NCI-H146 treated with DMSO at 0.1 percent for 48 hours (cell line): ENCODE results near the gene SEC14L6.

Experiments used
- DNase-seq: peaks from one replicate; lab custom pipeline; 2025; ENCODE audit not compliant: unreplicated experiment; lab: John Stamatoyannopoulos, UW

Gene SEC14L6

DNA sequence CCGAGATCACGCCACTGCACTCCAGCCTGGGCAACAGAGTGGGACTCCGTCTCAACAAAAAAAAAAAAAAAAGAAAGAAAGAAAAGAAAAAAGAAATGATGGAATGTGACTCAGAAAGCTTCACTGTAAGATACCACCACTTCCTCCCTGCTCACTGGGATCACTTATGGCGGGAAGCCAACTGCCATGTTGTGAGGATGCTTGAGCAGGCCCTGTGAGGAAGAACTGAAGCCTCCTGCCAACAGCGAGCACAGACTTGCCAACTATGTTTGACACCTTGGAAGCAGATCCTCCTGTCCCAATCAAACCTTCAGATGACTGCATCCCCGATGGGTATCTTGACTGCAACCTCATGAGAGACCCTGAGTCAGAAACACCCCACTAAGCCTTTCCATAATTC is 8.3 kb downstream of the SEC14L6 start:
- no peak for DNase-seq

DNA sequence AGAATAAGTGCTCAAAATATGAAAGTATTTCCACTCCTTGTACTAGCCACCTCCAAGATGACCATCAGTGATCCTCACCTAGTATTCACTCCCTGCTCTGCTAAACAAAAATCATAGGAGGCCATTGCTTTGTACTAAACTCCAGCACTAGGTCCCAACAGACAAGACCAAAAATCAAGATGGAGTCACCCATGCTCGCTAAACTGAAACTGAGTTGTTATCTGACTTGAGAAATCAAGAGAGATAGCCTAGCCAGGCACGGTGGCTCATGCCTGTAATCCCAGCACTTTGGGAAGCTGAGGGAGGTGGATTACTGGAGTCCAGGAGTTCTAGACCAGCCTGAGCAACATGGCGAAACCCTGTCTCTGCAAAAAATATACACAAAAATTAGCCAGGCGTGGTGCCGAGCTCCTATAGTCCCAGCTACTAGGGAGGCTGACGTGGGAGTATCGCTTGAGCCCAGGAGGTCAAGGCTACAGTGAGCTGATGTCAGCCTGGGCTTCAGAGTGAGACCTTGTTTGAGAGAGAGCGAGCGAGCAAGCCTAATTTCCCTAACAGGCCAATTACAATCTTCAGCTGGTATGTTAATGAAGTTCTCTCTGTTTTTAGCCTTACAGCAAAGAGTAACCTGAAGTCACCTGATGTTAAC is 9.3 kb downstream of the SEC14L6 start:
- DNase-seq, result no peak

DNA sequence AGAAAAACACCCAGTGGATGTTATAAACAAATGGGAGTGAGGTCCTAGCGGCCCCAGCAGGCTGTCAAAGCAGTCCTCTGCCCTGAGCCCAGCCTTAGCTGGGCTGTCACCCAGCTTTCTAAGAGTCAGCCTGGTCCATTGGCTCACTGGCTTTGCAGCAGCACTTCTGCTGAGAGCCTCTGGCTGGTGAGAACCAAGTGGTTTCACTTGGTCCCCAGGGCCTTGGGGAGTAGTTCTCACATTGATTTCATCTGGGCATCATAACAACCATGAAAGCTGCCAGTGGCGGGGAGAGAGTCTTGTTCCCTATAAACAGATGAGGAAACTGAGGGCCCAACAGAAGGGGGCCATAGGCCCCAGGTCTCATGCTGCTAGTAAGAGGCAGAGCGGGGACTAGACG is 11.4 kb downstream of the SEC14L6 start:
- no peak for DNase-seq

DNA sequence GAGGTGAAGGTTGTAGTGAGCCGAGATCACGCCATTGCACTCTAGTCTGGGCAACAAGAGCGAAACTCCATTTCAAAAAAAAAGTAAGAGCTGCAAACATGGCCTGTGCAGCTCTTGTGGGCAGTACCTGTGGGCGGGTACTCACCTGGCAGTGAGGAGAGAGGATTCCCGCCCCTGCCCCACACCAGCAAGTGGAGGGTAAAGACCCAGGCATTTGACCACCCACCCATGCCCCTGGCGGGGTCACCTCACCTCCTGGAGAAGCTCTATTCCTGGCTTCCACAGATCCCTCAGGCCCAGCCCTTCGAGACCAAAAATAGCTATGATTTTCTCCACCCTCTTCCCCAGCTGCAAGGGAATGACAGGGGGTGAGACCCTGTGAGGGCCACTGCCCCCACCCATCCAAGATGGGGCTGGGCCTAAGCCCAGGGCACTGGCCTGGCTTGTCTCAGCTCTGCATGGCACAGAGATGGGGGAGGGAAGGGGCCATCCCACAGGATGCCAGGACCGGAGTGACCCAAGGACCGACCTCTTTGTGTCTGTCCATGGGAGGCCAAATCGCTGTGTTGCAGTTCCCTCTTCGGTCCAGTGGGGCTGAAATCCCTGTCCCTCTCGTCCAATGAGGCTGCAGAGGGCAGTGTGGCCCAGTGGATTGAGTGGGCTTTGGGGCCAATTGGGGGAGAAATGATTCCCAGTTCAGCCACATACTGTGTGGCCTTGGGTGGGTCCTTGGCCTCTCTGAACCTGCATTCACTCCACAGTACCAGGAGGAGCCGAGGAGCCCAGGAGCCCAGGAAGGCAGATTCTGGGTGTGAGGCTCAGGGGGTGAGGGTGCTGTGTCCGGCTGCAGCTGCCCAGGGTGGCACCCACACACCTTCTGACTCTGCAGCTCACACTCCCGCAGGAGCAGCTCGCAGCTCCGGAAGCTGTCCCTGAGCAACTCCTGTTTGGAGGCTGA is 14.6 kb downstream of the SEC14L6 start:
- no peak for DNase-seq

DNA sequence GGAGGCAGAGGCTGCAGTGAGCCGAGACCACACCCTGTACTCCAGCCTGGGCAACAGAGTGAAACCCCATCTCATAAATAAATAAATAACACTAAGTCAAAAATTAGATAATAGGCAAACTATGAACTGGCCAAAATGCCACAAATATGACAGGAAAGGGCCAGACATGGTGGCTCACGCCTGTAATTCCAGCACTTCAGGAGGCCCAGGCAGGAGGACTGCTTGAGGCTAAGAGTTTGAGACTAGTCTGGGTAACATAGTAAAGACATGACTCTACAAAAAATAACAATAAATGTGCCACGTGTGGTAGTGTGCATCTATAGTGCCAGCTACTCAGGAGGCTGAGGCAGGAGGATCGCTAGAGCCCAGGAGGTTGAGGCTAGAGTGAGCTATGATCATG is 19.9 kb downstream of the SEC14L6 start:
- no peak for DNase-seq

DNA sequence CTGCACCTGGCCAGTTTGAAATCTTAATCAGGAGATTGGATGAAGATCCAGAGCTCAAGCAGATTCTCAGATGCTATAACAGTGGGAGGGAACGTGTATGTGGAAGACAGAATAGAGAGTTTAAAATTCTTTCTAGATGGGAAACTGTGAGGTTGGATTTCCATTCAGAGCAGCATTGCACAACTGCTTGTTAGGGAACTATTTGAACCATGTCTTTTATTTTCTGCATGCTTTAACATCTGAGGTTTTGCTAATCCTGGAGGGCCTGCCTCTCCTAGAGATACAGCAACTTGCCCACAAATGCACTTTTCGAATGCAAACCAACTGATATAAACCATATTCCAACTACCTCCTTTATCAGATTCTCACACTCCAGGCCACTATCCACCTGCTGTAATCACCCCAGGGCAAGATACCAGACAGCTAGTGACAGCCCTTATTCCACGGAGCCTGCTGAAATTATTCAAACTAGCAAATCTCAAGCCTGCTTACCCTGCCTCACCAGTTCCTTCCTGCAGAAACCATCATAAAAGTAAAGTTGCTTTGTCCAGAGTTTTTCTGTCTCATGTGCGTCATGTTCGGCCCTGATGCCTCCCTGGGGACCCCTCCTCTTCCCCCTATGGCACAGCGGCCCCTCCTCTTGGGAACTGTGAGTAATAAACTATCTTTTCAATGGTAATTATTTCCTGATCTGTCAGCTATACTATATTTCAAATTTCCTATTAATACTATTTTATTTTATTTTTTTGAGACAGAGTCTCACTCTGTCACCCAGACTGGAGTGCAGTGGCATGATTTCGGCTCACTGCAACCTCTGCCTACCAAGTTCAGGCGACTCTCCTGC is 22.7 kb downstream of the SEC14L6 start:
- no peak for DNase-seq

DNA sequence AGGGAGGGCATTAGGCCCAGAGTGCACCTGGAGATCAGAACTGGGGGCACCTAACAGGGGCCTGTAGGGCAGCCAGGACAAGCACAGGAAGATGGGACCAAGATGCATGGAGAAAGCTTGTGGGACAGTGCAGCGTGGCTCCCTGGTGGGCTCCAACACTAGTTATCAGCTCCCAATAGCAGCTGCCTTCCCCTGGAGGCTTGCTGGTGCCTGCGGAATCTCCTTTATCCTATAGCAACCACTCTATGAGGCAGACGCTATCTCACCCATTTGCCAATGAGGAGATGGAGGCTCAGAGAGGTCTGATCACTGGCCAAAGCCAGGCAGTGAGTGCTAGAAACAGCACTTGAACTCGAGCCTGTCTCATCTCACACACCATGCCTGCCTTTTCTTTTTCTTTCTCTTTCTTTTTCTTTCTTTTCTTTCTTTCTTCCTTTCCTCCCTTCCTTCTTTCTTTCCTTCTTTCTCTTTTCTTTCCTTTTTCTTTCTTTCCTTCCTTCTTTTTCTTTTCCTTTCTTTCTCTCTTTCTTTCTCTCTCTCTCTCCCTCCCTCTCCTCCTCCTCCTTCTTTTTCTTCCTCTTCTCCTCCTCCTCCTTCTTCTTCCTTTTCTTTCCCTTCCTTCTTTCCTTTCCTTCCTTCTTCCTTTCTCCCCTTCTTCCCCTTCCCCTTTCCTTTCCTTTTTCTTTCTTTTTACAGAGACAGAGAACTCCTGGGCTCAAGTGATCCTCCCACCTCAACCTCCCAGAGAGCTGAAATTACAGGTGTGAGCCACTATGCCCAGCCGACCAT is 25.0 kb downstream of the SEC14L6 start:
- no peak for DNase-seq

DNA sequence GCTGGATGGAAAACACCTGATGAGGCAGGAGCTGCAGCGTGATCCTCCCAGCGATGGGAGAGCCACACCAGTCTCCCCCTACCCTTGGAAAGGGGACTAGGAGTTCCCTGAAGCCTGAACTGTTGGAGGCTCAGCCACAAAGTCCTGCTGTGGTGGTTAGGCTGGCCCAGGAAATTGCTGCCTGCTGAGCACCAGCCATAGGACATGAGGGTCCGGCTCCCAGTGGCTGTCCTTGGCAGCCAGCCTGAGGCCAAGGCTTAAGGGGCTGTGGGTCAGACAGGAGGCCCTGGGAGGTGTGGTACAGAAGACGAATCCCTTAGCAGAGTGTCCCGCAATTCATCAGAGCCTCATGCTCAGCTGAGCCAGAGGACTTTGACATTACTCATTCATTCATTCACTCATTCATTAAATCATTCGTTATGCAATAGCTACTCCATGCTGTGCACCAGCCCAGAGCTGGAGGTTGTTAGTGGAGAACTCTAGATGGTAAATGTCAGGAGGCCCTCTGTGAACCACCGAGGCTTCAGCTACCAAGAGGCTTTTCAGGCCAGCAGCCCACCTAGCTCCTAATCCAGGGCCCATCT is 26.6 kb downstream of the SEC14L6 start:
- DNase-seq, result no peak

DNA sequence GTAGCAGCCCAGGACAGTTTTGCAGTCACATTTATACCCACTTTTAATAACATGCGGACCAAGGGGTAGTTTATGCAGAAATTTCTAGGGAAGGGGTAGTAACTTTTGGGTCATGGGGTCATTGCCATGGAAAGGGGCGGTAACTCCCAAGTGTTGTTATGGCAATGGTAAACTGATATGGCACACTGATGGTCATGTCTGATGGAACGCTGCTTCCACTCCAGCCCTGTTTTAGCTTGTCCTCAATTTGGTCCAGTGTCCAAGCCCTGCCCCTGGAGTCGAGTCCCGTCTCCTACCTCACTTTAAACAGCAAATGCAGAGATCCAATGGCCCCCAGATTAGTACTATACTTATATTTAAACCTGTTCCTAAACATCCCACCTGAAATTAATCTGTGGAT is 29.8 kb downstream of the SEC14L6 start:
- no peak for DNase-seq

DNA sequence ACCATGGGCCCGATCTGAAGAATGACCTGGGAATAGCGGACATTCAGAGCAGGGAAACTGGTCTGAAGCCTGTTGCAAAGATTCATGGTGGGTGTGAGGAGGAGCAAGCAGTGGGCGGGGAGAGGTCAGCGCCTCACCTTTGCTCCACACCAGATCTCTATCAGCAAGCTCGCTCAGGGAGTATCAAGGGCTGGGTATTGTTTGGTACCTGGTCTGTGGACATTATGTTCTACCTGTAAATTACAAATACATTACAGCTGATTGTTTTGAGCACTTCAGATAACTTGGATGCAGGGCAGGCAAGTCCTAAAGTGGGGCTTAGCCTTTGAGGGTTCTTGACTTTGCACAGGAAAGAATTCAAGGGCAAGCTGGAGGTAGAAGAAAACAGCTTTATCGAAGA is 30.3 kb downstream of the SEC14L6 start:
- DNase-seq, result no peak

DNA sequence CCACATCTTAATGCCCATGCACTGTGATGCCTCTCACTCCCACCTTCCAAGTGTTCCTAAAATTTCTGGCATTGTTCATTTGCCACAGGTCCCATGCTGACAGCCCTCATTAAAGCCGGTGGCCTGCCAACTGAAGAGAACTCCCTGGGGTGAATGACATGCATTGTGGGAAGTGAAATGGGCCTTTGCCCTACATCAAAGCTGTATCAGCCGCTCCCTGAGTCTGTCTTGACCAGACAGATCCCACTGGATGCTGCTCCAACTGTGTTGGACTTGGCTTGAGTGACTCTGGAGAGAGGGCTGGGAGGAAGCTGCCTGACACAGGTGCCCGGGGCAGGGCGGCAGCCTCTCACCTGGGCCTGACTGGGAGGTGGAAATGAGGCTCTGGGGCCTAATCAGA is 32.3 kb downstream of the SEC14L6 start:
- no peak for DNase-seq

DNA sequence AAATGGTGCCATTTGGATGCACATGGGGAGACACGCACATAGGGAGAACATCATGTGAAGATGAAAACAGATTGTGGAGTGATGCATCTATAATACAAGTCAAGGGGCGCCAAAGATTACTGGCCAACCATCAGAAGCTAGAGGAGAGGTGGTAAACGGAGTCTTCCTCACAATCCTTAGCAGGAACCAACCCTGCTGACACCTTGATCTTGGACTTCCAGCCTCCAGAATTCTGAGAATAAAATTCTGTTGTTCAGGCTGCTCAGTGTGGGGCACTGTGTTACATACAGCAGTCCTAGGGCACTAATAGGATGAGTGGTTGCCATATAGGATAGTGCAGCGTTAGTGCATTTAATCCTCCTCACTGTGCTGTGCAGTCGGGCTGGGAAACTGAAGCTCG is 33.1 kb downstream of the SEC14L6 start:
- DNase-seq, result no peak

DNA sequence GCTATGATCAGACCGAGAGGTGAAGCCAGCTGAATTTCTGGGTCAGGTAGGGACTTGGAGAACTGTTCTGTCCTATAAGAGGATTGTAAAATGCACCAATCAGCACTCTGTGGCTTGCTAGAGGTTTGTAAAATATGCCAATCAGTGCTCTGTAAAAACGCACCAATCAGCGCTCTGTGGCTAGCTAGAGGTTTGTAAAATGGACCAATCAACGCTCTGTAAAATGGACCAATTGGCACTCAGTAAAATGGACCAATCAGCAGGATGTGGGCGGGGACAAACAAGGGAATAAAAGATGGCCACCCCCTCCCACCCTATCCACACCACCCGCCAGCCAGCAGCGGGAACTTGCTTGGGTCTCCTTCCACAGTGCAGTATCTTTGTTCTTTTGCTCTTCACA is 34.6 kb downstream of the SEC14L6 start:
- DNase-seq, result no peak

DNA sequence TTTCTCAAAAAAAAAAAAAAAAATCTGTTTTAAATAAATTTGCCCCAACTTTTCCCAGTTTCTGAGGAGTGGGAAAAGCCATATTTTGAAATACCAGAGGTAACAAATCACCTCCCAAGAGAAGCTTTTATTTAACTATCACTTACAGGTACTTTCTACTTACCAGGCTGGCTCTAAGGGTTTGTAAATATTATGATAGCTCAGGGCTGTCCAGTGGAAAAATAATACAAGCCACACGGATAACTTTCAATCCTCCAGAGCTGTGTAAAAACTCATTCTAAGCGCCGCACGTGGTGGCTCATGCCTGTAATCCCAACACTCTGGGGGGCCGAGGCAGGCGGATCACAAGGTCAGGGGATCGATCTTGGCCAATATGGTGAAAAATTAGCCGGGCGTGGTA is 35.4 kb downstream of the SEC14L6 start:
- no peak for DNase-seq

DNA sequence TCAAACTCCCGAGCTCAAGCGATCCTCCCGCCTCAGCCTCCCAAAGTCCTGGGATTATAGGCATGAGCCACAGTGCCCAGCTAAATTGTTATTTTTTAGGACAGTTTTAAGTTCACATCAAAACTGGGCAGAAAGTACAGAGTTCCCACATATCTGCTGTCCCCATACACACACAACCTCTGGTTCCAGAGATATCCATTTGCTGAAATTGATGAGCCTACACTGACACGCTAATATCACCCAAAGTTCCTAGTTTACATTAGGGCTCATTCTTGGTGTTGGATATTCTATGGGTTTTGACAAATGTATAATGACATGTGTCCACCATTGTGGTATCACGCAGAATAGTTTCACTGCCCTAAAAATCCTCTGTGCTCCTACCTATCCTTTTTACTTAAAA is 38.3 kb downstream of the SEC14L6 start:
- no peak for DNase-seq

DNA sequence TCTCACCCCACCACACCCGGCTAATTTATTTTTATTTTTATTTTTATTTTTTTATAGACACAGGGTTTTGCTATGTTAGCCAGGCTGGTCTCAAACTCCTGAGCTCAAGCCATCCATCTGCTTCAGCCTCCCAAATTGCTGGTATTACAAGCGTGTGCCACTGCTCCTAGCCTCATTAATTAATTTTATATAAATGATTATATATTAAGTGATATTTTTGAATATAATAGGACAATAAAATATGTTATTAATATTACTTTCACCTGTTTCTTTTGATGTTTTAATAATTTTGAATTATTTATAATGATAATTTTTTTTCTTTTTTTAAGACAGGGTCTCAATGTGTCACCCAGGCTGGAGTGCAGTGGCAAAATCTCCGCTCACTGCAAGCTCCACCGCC is 38.9 kb downstream of the SEC14L6 start:
- DNase-seq, result no peak

DNA sequence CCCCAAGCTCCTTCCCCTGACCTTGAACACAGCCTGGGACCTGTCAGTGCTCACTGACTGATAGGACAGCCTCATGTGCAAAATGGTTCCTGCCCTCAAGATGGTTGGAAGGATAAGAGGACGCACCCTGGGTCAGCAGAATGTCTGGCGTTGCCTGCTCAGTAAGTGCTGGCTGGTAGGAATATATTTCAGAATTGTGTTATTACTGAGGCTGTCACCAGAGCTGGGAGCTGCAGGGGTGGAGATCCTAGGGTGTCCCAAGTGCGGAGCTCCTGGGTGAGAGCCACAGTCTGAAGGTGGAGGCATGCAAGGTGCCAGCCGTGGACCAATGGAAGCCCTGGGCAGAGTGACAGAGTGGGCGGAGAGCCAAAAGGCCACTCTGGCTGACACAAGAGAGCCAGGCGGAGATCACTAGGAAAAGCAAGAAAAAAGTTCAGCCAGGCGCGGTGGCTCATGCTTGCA is 40.0 kb downstream of the SEC14L6 start:
- no peak for DNase-seq

DNA sequence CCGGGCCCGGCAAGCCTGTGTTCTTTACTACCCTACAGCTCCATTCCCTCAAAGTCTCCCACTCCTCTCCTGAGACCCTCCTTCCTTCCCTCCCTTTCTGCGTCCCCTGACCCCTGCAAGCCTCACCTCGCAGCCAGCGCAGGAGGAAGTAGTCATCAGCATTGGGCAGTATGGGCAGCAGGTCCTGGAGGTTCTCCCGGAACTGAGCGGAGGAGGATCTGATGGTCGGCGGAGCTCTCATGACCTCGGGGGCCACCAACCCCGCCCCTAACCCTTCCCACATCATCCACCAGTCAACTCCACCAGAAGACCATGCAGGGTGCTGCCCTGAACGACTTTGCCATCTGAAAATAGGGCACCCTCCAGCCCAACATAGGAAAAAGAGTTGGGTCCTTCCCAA is 43.0 kb downstream of the SEC14L6 start:
- DNase-seq, result no peak

DNA sequence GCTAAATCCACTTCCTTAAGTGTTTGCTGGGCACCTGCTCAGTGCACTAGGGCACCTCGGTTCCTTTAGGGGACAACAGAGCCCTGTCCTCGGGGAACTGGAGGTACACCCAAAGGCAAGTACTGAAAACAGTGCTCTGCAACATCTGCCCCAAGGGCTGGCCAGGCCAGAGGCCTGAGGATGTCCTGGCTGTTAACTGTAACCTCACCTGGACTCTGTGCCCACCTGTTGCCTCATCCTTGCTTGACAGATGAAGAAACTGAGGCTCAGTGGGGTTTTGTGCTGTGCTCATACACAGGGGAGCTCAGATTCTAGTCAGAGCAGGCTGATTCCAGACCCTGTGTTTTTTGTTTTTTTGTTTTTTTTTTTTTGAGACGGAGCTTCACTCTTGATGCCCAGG is 43.6 kb downstream of the SEC14L6 start:
- no peak for DNase-seq

DNA sequence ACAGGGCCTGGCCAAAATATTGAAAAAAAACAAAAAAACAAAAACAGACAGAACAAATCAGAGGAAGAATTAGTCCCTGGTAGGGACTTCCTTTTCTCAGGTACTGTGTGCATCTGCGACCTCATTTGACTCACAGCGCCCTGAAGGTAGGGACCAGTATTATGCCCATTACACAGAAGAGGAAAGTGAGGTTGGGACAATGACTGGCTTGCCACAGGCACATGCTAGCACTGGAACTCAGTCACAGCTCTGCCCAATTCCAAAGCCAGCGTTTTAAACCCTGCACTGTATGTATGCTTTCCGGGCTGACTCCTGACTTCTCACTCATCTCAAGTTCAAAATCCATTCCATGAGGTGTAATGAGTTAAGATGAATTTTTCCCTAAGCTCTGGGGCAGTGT is 44.4 kb downstream of the SEC14L6 start:
- no peak for DNase-seq
